HG02870 (cell line): ENCODE data around the gene GSTO1.

Experiments
- ATAC-seq: cut with Tn5 transposase; IDR thresholded peaks from one replicate; pipeline ENCODE4 v1.9.1; 2021; ENCODE audit warnings: mild to moderate bottlenecking, moderate library complexity; ENCODE audit not compliant: unreplicated experiment

Gene GSTO1

GRCh38 chr10:104303594-104304355 lies 49.1 kb downstream of the GSTO1 start:
- no peak for ATAC-seq

DNA sequence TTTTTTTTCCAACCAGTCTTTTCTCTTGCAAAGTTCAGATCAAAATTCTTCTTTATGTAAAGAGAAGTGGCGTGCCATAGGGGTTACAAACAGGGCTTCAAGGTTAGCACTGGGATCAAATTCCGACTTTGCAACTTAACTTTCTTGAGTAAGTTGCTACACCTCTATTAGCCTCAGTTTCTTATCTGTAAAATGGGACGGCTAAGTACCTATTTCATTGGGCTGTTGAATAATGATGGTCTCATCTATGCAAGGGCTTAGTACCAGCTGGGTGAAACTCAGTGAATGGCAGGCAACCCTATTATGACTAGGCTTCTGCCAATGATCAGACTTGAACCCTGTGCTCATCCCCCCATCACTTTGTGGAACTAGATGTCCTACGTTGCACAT lies 49.7 kb downstream of the GSTO1 start:
- ATAC-seq = no peak

GRCh38 chr10:104304927-104305326 lies 50.2 kb downstream of the GSTO1 start:
- no peak for ATAC-seq

- no peak for ATAC-seq
Measured at GRCh38 chr10:104306897-104307296, 52.2 kb downstream of the GSTO1 start.

DNA sequence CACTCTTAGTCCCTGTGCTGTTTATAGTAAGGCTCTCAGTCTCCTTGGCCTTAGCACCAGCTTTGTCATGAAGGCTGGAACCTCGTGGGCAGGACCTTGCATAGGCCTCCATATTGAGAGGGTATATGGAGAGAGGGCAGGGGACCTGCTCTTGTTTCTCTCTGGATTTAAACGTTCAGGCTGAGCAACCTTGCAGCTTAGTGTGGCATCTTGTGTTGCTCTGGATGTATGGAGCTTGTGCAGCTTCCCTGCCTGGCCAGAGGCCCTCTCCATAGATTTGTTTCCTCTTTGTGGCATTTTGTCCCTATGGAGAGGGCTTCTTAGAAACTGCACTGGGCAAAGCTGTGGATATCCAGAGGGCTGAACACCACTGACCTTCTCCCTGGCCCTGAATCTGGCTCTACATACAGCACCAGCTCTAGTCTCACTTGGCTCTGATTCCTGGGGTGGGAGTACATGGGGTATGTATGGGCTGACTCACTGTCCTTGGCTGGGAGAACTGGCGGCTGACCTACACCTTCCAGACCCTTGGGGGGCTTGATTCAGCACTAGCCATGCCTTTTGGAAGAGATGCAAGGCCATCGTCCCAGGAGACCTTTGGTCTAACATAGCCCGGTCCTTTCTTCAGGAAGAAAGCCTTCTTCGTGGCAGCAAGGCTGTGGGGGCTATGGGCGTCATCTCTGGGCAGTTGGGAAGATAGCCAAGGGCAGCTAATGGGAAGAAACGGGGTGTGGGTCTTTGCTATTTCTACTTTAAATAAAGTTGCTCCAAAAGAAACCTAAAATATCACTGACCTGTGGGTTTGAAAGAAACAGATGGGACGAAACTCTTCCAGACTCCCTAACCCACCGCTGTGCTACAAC lies 53.1 kb downstream of the GSTO1 start:
- ATAC-seq = no peak

DNA sequence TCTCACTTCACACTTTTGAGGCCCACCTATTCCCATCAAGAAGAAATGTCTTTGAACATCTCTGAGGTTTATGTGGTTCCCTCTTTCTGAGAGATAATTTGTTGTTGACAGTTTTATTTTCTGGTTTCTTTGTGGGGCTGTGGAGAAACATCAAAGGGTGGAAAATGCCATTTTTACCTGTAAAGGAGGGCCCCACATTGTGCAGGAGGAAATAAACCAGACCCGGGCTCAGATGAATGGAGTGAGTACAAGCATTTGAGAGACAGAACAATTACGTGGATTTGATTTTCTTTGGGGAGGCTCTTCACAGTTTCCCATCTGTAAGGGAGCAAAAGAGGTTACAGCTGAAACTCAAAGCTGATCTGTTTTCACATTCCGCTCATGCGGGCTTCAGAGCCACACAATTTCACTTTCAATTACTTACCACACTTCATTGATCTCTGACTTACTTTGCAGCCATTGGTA lies 53.8 kb downstream of the GSTO1 start:
- ATAC-seq = peak; percentile 83

DNA sequence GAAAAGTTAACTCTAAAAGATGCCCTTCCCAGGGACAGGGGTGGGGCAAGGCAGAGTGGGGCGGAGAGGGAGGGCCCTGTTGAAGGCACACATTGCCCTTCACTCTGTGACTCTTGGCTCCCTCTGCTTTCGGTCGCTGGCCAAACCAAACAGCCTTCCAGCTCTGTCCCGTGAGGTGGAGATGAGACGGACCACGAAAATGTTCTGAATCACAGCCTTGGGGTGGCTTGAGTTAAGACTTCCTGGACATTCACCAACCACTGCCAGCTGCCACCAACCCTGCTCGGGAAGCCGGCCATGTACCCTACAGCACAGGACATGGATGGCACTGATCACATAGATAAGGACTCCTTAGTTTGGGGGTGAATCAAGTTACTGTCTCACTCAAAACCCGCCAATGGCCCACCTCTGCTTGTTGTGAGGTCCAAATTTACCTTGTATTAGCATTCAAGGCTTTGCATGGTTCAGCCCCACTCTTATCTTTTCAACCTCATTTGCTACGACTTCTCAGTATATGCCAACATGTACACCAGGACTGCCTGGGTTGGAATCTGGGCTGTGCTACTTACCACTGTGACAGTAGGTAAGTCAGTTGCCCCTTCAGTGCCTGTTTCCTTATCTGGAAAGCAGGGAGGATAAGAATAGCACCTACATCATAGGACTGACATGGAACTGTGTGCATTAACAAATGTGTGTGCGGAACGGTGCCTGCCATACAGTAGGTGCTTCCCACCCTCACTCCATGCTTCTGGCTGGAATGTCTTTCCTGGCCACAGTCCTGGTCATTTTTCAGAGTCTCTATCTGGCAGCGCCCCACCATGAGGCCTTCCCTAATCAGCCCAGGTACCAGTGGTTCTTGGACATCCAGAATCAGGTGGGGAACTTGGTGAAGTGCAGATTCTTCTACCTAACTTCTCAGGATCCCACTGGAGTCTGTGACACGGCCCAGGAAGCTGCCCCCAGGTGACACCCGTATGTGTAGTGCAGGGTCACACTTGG lies 55.6 kb downstream of the GSTO1 start:
- ATAC-seq = no peak

DNA sequence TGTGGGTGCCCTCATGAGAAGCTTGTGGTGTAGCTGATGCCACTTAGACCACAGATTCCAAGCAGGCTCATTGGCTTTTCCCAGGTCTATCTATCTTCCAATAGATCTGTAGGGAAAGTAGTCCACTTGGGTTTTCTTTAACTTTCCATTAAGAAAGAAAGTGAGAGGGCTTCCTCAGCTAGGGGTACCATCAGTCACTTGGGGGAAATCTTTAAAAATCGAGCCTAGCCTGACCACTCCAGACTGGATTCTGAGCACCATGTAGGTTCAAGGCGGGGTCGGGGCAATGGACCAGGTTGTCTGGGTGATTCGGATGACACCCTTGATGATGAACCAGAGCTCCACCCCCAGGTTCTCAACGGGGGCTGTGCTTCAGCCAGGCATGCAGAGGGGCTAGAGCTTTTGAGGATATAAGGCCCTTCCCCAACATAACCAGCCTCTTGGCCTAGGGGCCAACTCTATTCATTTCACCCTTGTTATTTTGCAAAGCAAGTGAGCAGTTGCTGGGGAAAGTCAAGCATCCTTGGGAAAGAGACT lies 56.6 kb downstream of the GSTO1 start:
- ATAC-seq = no peak

GRCh38 chr10:104314591-104315485 lies 60.1 kb downstream of the GSTO1 start:
- ATAC-seq = no peak

DNA sequence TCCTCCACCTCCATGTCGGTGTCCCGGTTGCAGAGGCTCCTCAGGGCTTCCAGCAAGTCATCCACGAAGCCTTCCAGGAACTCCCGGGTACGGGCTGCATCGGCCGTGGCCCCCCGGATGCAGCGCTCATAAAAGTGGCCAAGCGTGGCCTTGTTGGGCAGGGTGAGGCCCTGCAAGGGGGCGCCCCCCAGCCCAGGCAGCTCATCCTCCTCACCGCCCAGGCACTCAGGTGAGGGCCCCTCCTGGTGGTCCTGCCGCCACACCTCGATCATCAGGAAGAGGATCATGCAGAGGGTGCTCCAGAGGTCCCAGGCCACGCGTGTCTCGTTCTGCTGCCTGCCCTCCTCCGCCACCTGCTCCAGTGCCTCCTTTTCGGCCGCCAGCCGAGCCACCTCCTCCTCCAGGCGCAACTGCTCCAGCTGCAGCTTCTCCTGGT lies 60.8 kb downstream of the GSTO1 start:
- no peak for ATAC-seq

DNA sequence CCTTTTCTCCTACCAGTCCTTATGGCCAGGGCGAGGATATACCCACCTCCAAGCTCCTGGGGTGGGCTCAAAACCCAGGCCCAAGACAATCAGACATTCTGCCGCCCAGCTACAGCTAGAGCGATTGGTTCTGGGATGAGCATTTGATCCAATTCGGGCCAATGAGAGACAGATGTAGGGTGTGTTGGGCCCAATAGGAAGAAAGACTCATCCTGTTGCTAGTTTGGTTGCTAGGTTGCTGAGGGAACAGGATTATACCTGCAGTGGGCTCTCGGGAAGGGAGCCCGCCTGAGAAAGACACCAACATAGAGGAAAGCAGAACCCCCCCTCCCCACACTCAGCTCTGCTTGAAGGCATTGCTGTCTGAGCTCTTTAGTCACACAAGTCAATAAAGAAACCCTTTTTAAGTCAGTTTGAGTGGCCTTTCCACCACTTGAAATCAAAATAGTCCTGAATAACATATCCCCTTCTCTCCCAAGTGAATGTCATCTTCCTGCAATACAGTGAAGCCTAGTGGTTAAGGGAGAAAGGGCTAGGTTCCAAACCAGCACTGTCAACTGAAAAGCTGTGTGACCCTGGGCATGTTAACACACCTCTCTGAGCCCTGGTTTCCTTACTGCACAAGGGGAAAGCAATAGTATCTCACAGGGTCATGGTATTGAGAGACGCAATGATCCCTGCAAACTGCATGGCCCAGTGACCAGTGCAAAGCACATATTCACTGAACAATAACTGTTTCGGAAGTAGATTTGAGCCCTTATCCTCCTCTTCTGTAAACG lies 61.8 kb downstream of the GSTO1 start:
- ATAC-seq = no peak
